Renal pelvis (tissue), 4 donors: ENCODE results near the gene RHOT1. TPM values are rescaled to one million over a fixed set of nuclear protein-coding genes. Genes with fewer than 3 reads are reported as not detected.
"Not testable (repeated sequence)": the region's sequence is repeated elsewhere in the genome, so short reads cannot be mapped to it uniquely, and the experiment has no call there.

ENCODE experiments used
- DNase-seq: peaks from one replicate; pipeline ENCODE4 v3.0.0-alpha.2; 2013
- polyA plus RNA-seq, 3 donors: library from polyadenylated mRNA; unstranded; fragments of 120-200 nt; gene quantifications; one replicate each; pipeline ENCODE4 v1.2.1, GENCODE V29; 2013; ENCODE audit not compliant: insufficient read length in 3 of 3

RHOT1 gene
- polyA plus RNA-seq, 3 donors, result 45.8 to 57.0 (median 46.8) TPM

DNA sequence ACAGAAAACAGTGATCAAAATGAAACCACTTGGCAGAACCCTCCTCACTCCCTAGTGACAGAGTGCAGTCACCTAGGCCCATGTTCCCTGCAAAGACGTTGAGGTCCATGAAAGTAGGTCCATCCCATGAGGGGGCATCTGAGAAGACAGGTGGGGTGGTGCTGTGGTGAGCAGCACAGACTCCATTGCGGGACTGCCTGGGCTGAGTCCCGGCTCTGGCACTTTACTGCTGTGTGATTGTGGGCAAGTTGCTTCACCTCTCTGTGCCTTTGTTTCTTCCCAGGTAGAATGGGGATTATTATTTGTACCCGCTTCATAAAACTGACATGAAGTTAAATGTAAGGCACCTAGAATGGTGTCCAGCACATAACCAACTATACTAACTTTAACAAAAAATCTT lies 23.5 kb upstream of the RHOT1 start:
- no peak for DNase-seq

- no peak for DNase-seq
These were observed 22.2 kb upstream of the RHOT1 start for GRCh38 chr17:32120141-32120540.

DNA sequence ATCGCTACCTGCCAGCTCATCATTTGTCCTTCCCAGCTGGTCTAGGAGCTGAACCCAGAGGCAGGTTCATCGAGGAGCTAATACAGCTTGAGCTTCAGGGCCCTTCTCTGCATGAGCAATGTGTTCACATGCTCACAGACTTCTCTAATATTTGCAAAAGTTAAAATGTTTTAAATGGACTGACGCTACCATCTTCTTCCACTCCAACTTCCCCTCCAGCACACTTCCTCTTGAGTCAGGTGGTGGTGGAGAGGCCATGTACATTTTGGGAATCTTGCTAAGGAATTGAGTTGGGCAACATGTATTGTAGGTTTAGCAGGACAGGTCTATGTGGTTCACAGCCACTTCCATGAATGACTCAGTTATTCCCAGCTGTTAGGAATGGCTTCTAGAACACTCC lies 21.6 kb upstream of the RHOT1 start:
- no peak for DNase-seq

DNA sequence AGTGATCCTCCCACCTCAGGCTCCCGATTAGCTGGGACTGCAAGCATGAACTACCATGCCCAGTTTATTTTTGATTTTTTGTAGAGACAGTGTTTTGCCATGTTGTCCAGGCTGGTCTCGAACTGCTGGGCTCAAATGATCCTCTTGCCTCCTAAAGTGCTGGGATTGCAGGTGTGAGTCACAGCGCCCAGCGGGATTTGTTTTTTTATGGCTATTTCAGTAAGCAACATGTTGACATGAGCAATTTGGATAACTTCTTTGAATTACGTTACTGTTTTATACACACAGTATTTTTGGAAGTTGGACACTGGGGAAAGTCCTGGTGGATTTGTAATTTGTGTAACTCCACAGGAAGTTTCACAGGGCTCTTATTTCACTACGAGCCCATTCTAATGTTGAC lies 18.5 kb upstream of the RHOT1 start:
- DNase-seq, result peak; percentile 38

DNA sequence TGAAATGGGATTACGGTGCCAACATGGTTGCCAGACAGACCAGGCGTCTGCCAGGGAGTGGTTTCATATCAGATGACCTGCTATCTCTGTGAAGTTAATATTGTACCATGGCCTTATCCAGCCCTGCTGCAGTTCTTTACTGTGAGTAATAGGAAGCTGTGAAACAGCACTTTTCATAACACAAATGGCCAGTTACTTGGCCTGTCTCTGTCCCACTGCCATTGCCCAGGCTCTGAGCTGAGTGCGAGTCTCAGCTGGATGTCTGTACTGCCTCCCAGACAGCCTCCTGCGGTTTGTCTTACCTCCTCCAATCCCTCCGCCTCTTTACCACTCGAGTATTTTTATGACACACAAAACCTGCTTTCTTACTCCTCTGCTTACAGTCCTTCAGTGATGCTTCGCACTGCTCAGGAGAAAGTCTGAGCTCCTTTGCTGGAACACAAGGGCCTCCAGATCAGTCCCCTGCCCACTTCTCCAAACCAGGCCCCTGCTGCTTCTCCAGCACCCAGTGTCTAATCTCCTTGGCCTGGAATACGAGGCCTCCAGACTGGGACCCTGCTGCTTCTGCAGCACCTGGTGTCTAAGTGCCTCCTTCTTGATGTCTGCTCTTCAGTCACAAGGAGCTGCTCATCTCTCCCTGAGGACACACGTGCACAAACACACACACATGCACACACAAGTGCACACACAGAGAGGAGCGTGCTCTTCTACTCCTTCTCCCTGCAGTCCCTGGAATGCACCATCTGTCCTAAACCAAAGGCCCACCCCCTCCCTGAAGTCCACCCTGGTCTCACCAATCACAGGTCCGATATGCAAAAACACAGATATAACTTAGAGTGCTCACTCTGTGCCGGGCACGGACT lies 17.1 kb upstream of the RHOT1 start:
- no peak for DNase-seq

DNA sequence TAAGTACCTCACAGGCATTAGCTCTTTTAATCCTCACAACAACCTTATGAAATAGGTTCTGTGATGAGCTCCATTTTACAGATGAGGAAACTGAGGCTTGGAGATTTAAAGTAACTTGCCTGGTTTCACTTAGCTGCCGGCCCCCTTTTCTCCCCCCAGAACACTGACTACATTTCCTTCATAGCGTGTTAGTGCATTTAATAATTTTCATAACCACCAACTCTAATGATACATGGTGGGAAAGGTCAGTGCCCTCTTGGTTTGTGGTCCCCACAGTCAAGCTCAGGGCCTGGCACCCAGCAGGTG lies 16.5 kb upstream of the RHOT1 start:
- no peak for DNase-seq

DNA sequence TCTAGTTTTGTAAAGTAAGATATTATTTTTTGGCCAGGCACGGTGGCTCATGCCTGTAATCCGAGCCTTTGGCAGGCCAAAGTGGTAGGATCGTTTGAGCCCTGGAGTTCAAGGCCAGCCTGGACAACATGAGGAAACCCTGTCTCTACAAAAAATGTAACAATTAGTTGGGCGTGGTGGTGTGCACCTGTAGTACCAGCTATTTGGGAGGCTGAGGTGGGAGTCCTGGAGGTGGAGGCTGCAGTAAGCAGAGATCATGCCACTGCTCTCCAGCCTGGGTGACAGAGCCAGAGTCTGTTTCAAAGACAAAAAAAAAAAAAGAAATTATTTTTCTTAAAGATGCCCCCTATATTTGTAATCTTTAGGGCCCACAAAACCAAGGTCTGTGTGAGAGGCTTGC lies 16.0 kb upstream of the RHOT1 start:
- no peak for DNase-seq

GRCh38 chr17:32126746-32127145 lies 15.6 kb upstream of the RHOT1 start:
- no peak for DNase-seq

DNA sequence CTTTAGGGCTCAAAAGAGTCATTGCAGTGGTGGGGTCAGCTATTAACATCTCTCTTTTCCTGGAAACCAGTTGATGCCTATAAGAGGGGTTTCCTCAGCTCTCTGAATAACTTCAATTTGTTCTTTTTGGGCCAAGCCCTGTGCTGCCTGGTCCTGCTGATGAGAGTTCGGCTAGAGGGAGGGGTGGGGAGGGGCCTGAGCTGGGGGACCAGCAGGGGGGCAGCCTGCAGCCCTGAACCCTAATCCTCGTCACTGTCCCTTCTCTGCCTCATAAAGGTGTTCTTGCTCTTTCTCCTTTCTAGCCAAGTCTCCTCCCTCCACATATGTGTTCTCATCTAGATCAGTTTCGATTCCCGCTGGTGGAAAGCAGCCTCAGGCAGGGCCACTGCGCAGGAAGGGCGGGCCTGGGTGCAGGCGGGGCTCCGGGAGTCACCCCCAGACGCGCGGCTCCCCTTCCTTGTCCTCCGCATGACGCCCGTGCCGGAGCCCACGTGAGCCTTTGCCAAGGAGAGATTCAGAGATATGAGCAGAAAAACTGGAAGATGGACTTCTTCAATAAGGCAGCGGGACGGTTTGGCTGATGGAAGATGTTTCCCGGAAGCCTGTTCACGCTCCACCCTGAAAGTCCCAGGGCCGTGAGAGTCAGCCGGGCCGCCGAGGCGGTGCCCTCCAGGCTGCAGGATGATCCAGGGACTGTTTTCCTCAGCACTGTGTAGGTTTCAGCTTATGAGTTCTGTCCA lies 15.0 kb upstream of the RHOT1 start:
- peak; percentile 57 for DNase-seq

- not testable (repeated sequence) for DNase-seq
These were observed 13.8 kb upstream of the RHOT1 start for GRCh38 chr17:32128470-32128869.

DNA sequence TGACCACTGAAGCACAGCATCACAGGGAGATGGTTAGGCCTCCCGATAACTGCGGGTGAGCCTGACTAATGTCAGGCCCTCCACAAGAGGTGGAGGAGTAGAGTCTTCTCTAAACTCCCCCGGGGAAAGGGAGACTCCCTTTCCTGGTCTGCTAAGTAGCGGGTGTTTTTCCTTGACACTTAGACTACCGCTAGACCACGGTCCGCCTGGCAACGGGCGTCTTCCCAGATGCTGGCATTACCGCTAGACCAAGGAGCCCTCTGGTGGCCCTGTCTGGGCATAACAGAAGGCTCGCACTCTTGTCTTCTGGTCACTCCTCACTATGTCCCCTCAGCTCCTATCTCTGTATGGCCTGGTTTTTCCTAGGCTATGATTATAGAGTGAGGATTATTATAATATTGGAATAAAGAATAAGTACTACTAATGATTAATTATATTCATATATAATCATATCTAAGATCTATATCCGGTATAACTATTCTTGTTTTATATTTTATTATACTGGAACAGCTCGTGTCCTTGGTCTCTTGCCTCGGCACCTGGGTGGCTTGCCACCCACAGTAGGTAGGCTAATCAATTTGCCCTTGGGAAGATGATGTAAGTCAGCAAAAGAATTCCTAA lies 6.7 kb upstream of the RHOT1 start:
- not testable (repeated sequence) for DNase-seq

DNA sequence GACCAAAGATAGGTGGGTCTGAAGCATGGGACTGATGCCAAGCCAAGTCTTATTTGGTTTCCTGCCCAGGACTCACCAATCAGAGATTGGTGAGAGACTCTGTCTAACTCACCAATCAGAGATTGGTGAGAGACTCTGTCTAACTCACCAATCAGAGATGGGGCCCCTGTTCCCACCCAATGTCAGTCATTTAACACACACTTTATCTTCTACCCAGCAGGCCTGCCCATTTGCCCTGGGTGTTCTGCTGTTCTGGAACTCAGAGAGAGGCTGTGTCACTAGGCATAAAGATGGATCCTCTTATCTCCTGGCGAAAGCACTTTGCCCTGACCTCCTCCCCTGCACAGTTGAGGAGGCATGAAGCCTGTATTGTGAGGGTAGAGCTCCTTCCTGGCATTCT lies 5.4 kb upstream of the RHOT1 start:
- DNase-seq, result no peak

DNA sequence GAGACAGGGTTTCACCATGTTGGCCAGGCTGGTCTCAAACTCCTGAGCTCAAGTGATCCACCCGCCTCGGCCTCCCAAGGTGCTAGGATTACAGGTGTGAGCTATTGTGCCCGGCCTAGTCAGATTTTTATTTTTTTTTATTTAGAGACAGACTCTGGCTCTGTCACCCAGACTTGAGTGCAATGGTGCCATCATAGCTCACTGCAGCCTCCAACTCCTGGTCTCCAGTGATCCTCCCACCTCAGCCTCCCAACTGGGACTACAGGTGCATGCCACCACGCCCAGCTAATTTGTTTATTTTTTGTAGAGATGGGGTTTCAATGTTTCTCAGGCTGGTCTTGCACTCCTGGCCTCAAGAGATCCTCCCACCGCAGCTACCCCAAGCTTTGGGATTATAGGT lies 2.8 kb upstream of the RHOT1 start:
- not testable (repeated sequence) for DNase-seq

GRCh38 chr17:32141258-32141657 lies 1.0 kb upstream of the RHOT1 start:
- peak; percentile 43 for DNase-seq

GRCh38 chr17:32141679-32142037 lies 644 bp upstream of the RHOT1 start:
- DNase-seq, result no peak

DNA sequence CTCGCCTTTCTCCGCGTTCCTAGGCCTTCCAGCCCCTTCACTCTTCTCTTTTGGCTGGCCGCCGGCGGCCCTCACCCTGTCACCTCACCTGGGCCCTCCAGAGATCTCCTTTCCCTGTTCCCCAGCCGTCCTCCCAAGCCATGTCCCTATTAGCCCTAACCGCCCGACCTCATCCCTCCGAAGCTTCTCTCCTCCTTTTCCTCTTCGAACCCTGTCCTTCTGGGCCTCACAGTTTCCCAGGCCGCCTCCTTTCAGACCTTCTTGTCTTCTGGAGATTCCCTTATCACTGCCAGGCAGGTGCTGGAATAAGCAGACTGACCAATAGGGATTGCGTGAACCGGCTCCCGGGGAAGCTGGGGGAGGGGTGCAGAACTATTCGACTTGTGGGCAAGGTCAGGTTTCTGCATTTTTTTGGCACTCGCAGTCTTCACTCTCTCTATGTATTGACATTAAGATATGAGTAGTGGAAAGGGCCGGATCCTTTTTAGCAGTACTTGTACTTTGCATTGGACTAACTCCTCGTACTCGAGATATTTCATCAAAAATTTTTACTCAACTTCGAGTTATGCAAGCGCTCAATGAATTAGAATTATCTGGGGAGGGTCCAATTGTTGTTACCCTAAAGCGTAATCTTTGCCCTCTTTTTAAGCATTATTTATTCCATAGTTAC lies 690 bp downstream of the RHOT1 start:
- DNase-seq, result peak; percentile 61

DNA sequence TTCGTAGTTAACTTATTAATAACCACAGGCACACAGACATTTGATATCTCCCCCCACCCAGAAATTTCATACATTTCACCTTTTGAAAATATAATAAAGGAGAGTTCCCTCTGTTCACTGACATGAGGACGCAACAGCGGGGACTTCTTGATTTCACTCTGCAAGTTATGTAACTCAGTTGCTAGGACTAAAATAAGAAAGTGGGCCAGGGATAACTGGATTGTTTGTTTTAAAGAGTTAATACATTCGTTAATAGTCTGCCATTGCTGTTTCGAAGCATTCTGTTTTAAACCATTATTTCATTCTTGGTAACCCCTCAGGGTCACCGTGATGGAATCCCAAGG lies 1.2 kb downstream of the RHOT1 start:
- no peak for DNase-seq

DNA sequence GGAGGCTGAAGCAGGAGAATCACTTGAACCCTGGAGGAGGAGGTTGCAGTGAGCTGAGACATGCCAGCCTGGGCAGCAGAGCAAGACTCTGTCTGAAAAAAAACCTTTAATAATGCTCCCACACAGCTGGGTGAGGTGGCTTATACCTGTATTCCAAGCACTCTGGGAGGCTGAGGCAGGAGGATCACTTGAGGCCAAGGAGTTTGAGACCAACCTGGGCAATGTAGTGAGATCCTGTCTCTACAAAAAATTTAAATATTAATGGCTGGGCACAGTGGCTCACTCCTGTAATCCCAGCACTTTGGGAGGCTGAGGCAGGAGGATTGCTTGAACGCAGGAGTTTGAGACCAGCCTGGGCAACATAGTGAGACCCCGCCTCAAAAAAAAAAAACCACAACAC lies 2.1 kb downstream of the RHOT1 start:
- not testable (repeated sequence) for DNase-seq

GRCh38 chr17:32148351-32148750 lies 6.0 kb downstream of the RHOT1 start:
- DNase-seq, result no peak

DNA sequence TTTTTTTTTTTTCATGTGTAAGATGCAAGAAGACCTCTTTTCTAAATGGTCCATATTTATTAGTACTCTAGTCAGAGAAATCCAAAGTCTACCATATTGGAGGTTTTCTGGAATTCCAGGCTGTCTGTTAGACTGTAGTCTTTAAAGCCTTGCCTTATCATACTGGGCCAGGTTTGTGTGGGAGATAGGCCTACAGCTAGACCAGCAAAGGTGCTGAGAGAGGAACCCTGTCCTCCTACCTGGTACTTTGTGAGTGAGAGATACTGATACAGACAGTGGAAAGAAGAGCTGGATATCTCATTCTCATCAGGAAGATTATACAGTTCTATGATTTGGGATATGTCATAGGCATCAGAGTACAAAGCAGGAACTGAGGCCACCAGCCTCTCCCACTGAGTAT lies 8.1 kb downstream of the RHOT1 start:
- no peak for DNase-seq

GRCh38 chr17:32152130-32152529 lies 9.8 kb downstream of the RHOT1 start:
- DNase-seq, result no peak

DNA sequence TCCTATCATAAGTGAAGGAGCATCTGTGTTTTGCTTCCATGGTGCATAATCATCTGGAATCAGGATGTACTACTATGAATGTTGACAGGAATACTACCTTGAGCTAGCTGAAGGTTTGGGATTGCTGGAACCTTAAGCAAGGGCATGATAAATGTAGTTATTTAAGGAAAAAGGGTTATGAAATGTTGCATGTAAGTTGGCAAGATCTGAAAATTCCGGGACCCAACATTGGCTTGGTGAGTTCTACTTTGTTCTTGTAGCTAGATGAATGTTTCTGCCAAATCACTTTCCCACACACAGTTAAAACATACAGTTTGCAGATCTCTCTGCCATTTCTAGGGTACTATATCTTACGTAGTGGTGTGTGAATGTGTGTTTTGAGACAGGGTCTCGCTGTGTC lies 13.6 kb downstream of the RHOT1 start:
- DNase-seq, result no peak

GRCh38 chr17:32156656-32157055 lies 14.4 kb downstream of the RHOT1 start:
- DNase-seq, result no peak
